HEK293 (cell line): ENCODE results near the gene INTS13.

Experiments
- ATF2 ChIP-seq: fragments of 450-650 bp; formaldehyde crosslinking; IDR thresholded peaks from 2 replicates; pipeline ENCODE4 v1.5.1; 2016; ENCODE audit warnings: missing biosample characterization, missing genetic modification characterization, low read depth
- GLIS2 ChIP-seq: fragments of 450-650 bp; formaldehyde crosslinking; IDR thresholded peaks from 2 replicates; pipeline ENCODE4 v1.5.1; 2016; ENCODE audit warnings: missing biosample characterization, missing genetic modification characterization
- KLF1 ChIP-seq: fragments of 450-650 bp; formaldehyde crosslinking; IDR thresholded peaks from 2 replicates; pipeline ENCODE4 v1.5.1; 2016; ENCODE audit warnings: missing biosample characterization, missing genetic modification characterization
- PBX3 ChIP-seq: sonication (generic); formaldehyde crosslinking; IDR thresholded peaks from 2 replicates; pipeline ENCODE4 v1.8.1; 2022; ENCODE audit warnings: mild to moderate bottlenecking, moderate library complexity, missing genetic modification reagents
- REST ChIP-seq: fragments of 450-650 bp; formaldehyde crosslinking; IDR thresholded peaks from 2 replicates; pipeline ENCODE4 v1.5.1; 2016; ENCODE audit warnings: missing biosample characterization, missing genetic modification characterization
- YY1 ChIP-seq: fragments of 450-650 bp; formaldehyde crosslinking; IDR thresholded peaks from 2 replicates; pipeline ENCODE4 v1.5.1; 2018; ENCODE audit warnings: missing biosample characterization, missing genetic modification characterization
- ZFP37 ChIP-seq: fragments of 450-650 bp; formaldehyde crosslinking; IDR thresholded peaks from 2 replicates; pipeline ENCODE4 v1.5.1; 2016; ENCODE audit warnings: missing biosample characterization, missing genetic modification characterization
- ZNF24 ChIP-seq: fragments of 450-650 bp; formaldehyde crosslinking; IDR thresholded peaks from 2 replicates; pipeline ENCODE4 v1.5.1; 2016; ENCODE audit warnings: missing biosample characterization, missing genetic modification characterization
- ZNF341 ChIP-seq: fragments of 450-650 bp; formaldehyde crosslinking; IDR thresholded peaks from 2 replicates; pipeline ENCODE4; 2016; ENCODE audit warnings: low read depth, missing biosample characterization, missing genetic modification characterization
- ZNF416 ChIP-seq: fragments of 450-650 bp; formaldehyde crosslinking; IDR thresholded peaks from 2 replicates; pipeline ENCODE4 v1.5.1; 2016; ENCODE audit warnings: missing biosample characterization, missing genetic modification characterization
- ZNF501 ChIP-seq: fragments of 450-650 bp; formaldehyde crosslinking; IDR thresholded peaks from 2 replicates; pipeline ENCODE4 v1.5.1; 2016; ENCODE audit warnings: missing biosample characterization, missing genetic modification characterization
- ZNF514 ChIP-seq: fragments of 450-650 bp; formaldehyde crosslinking; IDR thresholded peaks from 2 replicates; pipeline ENCODE4 v1.5.1; 2016; ENCODE audit warnings: missing biosample characterization, missing genetic modification characterization
- ZNF518A ChIP-seq: fragments of 450-650 bp; formaldehyde crosslinking; conservative IDR thresholded peaks from 2 replicates; pipeline ENCODE4 v1.5.1; 2016; ENCODE audit warnings: low read depth, missing biosample characterization, missing genetic modification characterization
- ZNF580 ChIP-seq: fragments of 450-650 bp; formaldehyde crosslinking; IDR thresholded peaks from 2 replicates; pipeline ENCODE4 v1.5.1; 2016; ENCODE audit warnings: missing biosample characterization, missing genetic modification characterization
- ZNF624 ChIP-seq: fragments of 450-650 bp; formaldehyde crosslinking; IDR thresholded peaks from 2 replicates; pipeline ENCODE4 v1.5.1; 2017; ENCODE audit warnings: missing biosample characterization, missing genetic modification characterization
- TF ChIP-seq, protein P1 (sequence below): fragments of 450-650 bp; formaldehyde crosslinking; IDR thresholded peaks from 2 replicates; pipeline ENCODE4 v1.5.1; 2016; ENCODE audit warnings: missing biosample characterization, missing genetic modification characterization
- TF ChIP-seq, protein P2 (sequence below): fragments of 450-650 bp; formaldehyde crosslinking; IDR thresholded peaks from 2 replicates; pipeline ENCODE4 v1.5.1; 2016; ENCODE audit warnings: missing biosample characterization, missing genetic modification characterization
- TF ChIP-seq, protein P3 (sequence below): fragments of 450-650 bp; formaldehyde crosslinking; optimal IDR thresholded peaks from 2 replicates; pipeline ENCODE3; 2016; ENCODE audit warnings: missing biosample characterization, mild to moderate bottlenecking, missing genetic modification characterization

The INTS13 gene

GRCh38 chr12:26937863-26938700 lies at the start of gene INTS13, which contains the start of gene FGFR1OP2 (continued):
- 0 out of 2 replicates have a peak, but pooled peaks have one; percentile 50 for TF ChIP-seq PBX3 (CRISPR knock-in tag)
- TF ChIP-seq, protein P1, sequence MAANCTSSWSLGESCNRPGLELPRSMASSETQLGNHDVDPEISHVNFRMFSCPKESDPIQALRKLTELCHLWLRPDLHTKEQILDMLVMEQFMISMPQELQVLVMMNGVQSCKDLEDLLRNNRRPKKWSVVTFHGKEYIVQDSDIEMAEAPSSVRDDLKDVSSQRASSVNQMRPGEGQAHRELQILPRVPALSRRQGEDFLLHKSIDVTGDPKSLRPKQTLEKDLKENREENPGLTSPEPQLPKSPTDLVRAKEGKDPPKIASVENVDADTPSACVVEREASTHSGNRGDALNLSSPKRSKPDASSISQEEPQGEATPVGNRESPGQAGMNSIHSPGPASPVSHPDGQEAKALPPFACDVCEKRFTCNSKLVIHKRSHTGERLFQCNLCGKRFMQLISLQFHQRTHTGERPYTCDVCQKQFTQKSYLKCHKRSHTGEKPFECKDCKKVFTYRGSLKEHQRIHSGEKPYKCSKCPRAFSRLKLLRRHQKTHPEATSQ (tag by site-specific recombination) = no peak
- TF ChIP-seq, protein P2, sequence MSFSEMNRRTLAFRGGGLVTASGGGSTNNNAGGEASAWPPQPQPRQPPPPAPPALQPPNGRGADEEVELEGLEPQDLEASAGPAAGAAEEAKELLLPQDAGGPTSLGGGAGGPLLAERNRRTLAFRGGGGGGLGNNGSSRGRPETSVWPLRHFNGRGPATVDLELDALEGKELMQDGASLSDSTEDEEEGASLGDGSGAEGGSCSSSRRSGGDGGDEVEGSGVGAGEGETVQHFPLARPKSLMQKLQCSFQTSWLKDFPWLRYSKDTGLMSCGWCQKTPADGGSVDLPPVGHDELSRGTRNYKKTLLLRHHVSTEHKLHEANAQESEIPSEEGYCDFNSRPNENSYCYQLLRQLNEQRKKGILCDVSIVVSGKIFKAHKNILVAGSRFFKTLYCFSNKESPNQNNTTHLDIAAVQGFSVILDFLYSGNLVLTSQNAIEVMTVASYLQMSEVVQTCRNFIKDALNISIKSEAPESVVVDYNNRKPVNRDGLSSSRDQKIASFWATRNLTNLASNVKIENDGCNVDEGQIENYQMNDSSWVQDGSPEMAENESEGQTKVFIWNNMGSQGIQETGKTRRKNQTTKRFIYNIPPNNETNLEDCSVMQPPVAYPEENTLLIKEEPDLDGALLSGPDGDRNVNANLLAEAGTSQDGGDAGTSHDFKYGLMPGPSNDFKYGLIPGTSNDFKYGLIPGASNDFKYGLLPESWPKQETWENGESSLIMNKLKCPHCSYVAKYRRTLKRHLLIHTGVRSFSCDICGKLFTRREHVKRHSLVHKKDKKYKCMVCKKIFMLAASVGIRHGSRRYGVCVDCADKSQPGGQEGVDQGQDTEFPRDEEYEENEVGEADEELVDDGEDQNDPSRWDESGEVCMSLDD (tag by site-specific recombination) = 0 out of 2 replicates have a peak, but pooled peaks have one; percentile 46
- peak; percentile 78 for TF ChIP-seq ZNF501 (tag by site-specific recombination)
- TF ChIP-seq, protein P3, sequence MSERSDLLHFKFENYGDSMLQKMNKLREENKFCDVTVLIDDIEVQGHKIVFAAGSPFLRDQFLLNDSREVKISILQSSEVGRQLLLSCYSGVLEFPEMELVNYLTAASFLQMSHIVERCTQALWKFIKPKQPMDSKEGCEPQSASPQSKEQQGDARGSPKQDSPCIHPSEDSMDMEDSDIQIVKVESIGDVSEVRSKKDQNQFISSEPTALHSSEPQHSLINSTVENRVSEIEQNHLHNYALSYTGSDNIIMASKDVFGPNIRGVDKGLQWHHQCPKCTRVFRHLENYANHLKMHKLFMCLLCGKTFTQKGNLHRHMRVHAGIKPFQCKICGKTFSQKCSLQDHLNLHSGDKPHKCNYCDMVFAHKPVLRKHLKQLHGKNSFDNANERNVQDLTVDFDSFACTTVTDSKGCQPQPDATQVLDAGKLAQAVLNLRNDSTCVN = peak; percentile 97
- peak; percentile 54; the same call in 1 of the 2 replicates for TF ChIP-seq KLF1 (tag by site-specific recombination)
- TF ChIP-seq ZNF514 (tag by site-specific recombination) = no peak
- TF ChIP-seq ATF2 = no peak
- no peak for TF ChIP-seq ZNF624
- peak; percentile 71 for TF ChIP-seq GLIS2
- peak; percentile 70 for TF ChIP-seq ZNF341 (tag by site-specific recombination)
- 0 out of 2 replicates have a peak, but pooled peaks have one; percentile 39 for TF ChIP-seq ZNF518A
- TF ChIP-seq ZNF580 (tag by site-specific recombination) = peak; percentile 47; the same call in 1 of the 2 replicates
- peak; percentile 63; the same call in 1 of the 2 replicates for TF ChIP-seq YY1
- no peak for TF ChIP-seq ZNF416 (tag by site-specific recombination)
- 0 out of 2 replicates have a peak, but pooled peaks have one; percentile 42 for TF ChIP-seq ZNF24
- peak; percentile 73 for TF ChIP-seq ZFP37 (tag by site-specific recombination)
- TF ChIP-seq REST (tag by site-specific recombination) = peak; percentile 24; the same call in 1 of the 2 replicates
